Fibroblast of peridontal ligament (primary cell): ENCODE measurements around the gene REXO1.
"Not testable (repeated sequence)": the region's sequence is repeated elsewhere in the genome, so short reads cannot be mapped to it uniquely, and the experiment has no call there.

Experiments
- DNase-seq: peaks from one replicate; pipeline ENCODE4 v3.0.0-alpha.2; 2010; ENCODE audit errors: extremely low read depth

The REXO1 gene, protein sequence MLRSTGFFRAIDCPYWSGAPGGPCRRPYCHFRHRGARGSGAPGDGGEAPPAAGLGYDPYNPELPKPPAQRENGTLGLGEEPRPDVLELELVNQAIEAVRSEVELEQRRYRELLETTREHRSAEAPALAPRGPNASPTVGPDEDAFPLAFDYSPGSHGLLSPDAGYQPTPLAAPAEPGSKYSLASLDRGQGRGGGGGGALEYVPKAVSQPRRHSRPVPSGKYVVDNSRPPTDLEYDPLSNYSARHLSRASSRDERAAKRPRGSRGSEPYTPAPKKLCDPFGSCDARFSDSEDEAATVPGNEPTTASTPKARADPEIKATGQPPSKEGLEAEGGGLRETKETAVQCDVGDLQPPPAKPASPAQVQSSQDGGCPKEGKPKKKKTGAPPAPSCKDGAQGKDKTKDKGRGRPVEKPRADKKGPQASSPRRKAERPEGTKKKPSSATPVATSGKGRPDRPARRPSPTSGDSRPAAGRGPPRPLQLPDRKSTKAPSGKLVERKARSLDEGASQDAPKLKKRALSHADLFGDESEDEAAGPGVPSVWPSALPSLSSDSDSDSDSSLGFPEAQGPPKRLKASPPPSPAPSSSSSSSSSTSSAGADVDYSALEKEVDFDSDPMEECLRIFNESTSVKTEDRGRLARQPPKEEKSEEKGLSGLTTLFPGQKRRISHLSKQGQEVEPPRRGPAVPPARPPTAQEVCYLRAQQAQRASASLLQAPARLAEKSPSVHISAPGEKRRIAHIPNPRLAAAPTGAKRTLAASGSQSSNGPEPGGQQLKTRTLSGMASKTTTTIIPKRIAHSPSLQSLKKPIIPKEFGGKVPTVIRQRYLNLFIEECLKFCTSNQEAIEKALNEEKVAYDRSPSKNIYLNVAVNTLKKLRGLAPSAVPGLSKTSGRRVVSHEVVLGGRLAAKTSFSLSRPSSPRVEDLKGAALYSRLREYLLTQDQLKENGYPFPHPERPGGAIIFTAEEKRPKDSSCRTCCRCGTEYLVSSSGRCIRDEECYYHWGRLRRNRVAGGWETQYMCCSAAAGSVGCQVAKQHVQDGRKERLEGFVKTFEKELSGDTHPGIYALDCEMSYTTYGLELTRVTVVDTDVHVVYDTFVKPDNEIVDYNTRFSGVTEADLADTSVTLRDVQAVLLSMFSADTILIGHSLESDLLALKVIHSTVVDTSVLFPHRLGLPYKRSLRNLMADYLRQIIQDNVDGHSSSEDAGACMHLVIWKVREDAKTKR

DNA sequence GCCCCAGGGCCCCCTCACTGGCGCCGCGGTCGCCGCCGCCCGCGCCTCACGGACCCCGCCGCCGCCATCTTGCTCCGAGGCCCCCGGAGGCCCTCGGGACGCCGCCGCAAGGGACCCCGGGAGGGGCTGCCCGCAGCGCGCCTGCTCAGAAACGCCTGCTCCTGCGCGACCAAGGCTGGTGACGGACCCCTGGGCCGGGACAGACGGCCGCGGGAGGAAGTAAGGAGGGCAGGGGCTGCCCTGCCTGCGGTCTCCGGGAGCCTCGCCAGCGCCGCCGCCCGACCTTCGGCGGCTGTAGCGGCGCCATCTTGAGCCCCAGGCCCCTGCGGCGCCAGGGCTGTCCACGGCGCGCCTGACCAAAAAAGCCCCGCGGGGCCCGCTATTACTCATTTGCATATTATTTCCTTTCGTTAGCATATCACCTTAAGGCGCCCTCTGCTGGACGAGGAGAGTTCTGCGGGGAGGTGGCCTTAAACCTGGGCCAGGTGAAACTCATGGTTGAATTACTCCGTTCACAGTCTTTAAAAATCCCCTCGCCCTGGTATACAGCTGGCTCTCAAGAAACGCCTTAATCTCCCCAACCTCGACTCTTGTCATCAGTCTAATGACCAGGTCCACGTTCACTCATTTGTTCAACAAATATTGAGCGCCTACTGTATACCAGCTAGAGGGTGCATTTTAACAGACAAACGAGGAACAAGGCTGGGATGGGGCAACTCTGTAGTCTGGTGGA is at the start of gene REXO1:
Gene REXO1 (minus strand): TSS at position 85 of the 733 bp plus-strand sequence. CDS start 125 bp downstream, outside the sequence.
- DNase-seq: peak; percentile 92

- no peak for DNase-seq
Measured at GRCh38 chr19:1896508-1896907, 48.2 kb upstream of the REXO1 start.

- DNase-seq: no peak
Measured at GRCh38 chr19:1893791-1894190, 45.5 kb upstream of the REXO1 start.

DNA sequence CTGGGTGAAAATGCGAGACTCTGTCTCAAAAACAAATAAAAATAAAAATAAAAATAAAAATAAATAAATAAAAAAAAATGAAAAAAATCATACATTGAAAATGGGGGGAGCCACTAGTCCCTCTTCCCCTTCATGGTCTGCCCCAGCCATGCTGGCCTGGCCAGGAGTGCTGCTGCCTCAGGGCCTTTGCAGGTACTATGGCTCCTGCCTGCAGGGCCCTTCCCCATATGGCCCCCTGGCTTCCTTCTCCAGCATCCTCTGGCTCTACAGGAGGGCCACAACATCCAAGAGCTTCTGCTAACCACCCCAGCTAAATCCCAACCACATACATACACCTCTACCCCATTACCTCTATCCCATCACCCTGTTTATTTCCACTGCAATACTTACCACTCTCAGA is 41.6 kb upstream of the REXO1 start:
- DNase-seq: no peak

- no peak for DNase-seq
Measured at GRCh38 chr19:1888385-1888784, 40.1 kb upstream of the REXO1 start.

- DNase-seq: not testable (repeated sequence)
Measured at GRCh38 chr19:1886360-1886759, 38.1 kb upstream of the REXO1 start.

GRCh38 chr19:1885398-1886119 is 37.3 kb upstream of the REXO1 start, which contains the start of gene ABHD17A:
ABHD17A (minus strand) TSS chr19:1885496; CDS start chr19:1881566, 3,930 bp downstream.
- peak; percentile 82 for DNase-seq

- DNase-seq: no peak
Measured at GRCh38 chr19:1884719-1885334, 36.5 kb upstream of the REXO1 start.

DNA sequence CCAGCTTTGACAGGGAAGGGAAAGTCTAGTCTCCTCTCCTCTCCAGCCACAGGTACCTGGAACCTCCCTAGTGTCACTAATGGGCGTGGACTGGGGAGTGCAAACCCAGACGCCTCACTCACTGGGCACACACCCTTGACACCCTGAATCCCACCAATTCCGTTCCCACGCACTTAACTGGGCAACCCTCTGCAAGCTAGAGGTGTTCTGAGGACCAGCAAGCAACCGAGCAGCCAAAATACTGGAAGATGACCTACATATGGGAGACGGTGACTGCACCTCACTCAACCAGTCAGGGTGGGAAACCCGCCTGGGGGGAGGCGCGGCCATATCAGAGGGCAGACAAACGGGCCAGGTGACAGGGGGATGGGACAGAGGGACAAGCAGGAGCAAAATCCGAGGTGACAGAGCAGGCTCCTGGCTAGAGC is 36.0 kb upstream of the REXO1 start:
- DNase-seq: no peak

GRCh38 chr19:1883784-1884183 is 35.5 kb upstream of the REXO1 start:
- DNase-seq: no peak

DNA sequence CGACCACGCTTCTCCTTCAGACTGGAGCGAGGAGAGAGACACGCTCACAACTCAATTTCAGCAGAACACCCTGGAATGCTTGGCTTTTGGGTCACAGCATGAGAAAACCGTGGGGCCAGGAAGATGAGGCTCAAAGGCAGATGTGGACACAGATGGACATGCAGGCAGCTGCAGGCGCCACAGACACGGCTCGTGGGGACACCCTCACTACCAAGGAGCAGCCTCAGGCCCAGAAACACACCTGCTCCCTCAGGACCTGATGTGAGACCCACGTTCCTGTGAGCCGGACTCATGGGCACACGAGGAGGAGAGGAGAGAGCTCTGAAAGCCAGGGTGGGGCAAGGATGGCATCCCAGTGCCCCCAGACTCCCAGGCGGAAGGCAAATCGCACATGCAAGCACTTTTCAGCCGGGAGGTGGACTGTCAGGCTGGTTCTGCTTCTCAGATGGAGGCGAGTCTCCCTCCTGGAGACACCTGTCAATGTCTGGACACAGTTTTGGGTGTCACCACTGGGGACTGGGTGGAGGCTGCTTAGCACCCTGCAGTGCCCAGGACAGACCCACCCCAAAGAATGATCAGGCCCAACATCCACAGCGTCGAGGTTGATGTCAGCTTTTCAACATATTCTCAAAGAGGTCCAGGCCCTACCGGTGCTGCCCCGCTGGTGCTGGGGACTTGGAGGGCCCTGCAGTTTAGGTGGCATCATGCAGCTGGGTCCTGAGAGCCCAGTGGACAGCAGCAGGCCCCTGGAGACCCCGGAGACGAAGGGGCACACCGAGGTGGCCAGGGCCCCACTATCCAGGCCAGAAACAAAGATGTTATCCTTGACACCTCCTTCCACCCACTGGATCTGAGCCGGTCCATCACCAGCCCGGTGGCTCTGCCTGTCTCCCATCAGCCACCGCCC is 34.8 kb upstream of the REXO1 start:
- DNase-seq: no peak

GRCh38 chr19:1882089-1882785 is 34.0 kb upstream of the REXO1 start:
- no peak for DNase-seq

DNA sequence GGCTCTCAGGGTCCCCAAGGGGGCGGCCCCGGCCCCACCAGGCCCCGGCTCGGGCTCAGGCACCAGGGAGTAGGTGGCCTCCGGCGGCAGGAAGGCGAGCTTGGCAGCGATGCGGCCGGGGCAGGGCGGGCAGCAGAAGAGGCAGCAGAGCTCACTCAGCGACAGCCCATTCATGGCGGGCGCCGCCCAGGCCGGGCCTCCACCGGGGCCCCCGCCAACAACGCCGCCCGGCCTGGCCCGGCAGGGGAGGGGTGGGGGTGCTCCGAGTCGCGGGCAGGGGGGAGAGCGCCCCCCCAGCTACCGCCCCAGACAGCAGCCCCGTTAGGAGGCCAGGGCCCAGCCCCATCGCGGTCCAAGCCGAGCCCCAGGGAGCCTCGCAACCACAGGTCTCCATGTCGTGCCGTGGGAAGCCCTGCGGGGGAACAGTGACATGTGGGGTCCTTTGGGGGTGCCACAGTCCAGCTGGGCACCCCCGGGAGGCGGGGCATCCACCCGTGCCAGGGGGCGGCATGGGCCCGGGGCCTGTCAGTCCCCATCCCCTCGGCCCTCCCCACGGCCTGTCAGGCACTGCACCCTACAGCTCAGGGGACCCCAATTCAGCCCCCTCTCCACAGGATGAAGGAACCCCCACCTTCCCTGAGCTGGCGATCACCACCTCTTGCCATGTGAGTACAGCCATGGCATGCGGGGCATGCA is 33.3 kb upstream of the REXO1 start:
- DNase-seq: not testable (repeated sequence)

DNA sequence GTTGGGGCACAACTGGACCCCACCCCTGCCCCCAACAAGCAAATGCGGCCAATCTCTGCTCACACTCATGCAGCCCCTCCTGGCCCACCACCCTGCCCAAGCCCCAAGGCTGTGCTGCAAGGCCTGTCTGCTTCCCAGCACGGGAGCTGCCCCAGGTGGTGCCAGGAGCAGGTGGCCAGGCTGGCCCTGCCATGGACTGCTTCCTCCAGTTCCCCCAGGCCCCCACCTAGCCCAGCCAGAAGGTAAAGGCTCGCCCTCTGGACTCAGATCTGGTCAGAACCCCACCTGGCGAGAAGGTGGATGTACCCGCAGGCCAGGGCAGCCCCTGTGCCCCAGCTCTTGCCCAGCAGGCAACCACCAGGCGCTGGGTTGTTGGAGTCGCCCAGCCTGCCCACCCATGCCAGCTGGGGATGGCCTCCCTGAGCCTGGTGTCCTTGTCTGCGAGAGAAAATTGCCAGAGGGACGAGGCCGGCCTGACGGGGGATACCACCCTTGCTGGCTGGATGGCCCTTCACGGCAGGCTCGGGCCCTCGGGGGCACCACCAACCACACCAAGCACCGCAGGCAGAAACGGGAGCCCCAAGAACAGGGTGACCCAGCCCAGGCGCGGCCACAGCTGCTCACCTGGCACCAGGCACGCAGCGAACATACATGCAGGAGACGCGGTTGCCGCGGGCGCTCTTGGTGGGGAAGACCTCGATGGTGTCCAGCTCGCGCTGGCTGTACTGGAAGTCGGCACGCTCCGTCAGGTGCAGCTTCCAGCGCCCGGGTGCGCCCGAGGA is 32.5 kb upstream of the REXO1 start:
- no peak for DNase-seq

- DNase-seq: not testable (repeated sequence)
Measured at GRCh38 chr19:1879982-1880381, 31.7 kb upstream of the REXO1 start.

DNA sequence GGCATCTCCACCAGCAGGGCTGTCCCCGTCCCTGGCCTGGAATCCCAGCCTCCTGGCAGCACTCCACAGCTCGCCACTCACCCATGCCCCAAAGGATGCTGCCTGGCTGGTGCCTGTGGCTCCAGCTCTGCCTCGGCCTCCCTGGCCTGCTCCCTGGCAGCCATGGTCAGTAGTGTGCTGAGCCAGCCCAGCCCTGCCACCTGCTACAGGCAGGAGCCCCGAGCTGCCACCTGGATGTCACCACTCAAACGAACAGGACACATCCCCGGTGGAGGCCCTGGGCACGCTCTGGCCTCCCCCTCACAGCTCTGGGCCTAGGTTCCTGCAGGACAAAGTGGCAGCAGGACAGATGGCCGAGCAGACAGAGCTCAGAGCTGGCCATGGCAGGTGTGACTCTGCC is 30.3 kb upstream of the REXO1 start:
- DNase-seq: not testable (repeated sequence)

- DNase-seq: not testable (repeated sequence)
Measured at GRCh38 chr19:1877280-1877660, 29.0 kb upstream of the REXO1 start.
